HAP-1 (cell line): ENCODE measurements around the gene SMIM14.
"Not testable (repeated sequence)": the region's sequence is repeated elsewhere in the genome, so short reads cannot be mapped to it uniquely, and the experiment has no call there.

Source experiments
- DNase-seq, 2 experiments: peaks; one replicate each; pipeline ENCODE4 v3.0.0-alpha.2; 2016 to 2020; ENCODE audit warnings: low spot score in 2 of 2
- H3K27me3 ChIP-seq: fragments of 250-450 bp; sonication (Bioruptor Pico); 2 replicates; pipeline ENCODE4 v1.5.1; 2020; ENCODE audit warnings: low read depth, mild to moderate bottlenecking, moderate library complexity
- H3K36me3 ChIP-seq: fragments of 250-450 bp; sonication (Bioruptor Pico); replicated peaks from 2 replicates; pipeline ENCODE4 v1.5.1; 2020; ENCODE audit warnings: mild to moderate bottlenecking
- H3K4me1 ChIP-seq: fragments of 250-450 bp; sonication (Bioruptor Pico); 2 replicates; pipeline ENCODE4 v1.5.1; 2020; ENCODE audit warnings: mild to moderate bottlenecking
- H3K4me3 ChIP-seq: fragments of 250-450 bp; sonication (Bioruptor Pico); 2 replicates; pipeline ENCODE4 v1.5.1; 2020; ENCODE audit warnings: mild to moderate bottlenecking, moderate library complexity
- H3K9me3 ChIP-seq: fragments of 250-450 bp; sonication (Bioruptor Pico); 2 replicates; pipeline ENCODE4 v1.5.1; 2020; ENCODE audit warnings: mild to moderate bottlenecking, moderate library complexity
- in situ Hi-C: fragments of 300-500 bp; cut with MboI; formaldehyde crosslinking; loops from 3 replicates; pipeline ENCODE4 v1.14.3; 2020; ENCODE audit warnings: low sequenced_read_pairs, inconsistent platforms, mixed read lengths

SMIM14 gene

DNA sequence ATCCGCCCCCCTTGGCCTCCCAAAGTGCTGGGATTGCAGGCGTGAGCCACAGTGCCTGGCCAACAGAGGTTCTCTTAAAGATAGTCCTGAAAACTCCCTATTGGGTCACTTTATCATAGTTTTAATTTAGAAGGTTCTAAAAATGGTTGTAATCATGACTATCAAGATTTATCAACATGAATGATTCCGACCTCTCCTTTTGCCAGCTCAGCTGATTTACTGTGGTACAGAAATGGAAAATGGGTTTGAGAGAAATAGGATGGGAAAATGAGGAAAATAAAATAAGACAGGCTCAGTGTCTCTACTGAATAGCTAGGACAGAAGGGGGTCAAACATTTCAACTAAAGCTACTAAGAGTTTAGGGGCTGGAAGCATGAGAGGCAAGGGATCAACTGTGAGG, 83.2 kb downstream of the SMIM14 start:
- peaks cover 9% of the 10 kb centered on the region; the same call in 1 of the 2 replicates for H3K4me1 ChIP-seq
- H3K4me3 ChIP-seq, result no peak overlapping the region
- in situ Hi-C loops, result no loop called here
- no peaks in the 10 kb centered on the region for H3K9me3 ChIP-seq
- H3K27me3 ChIP-seq, result no peaks in the 10 kb centered on the region
- H3K36me3 ChIP-seq, result no peaks in the 10 kb centered on the region
- no peak for DNase-seq

DNA sequence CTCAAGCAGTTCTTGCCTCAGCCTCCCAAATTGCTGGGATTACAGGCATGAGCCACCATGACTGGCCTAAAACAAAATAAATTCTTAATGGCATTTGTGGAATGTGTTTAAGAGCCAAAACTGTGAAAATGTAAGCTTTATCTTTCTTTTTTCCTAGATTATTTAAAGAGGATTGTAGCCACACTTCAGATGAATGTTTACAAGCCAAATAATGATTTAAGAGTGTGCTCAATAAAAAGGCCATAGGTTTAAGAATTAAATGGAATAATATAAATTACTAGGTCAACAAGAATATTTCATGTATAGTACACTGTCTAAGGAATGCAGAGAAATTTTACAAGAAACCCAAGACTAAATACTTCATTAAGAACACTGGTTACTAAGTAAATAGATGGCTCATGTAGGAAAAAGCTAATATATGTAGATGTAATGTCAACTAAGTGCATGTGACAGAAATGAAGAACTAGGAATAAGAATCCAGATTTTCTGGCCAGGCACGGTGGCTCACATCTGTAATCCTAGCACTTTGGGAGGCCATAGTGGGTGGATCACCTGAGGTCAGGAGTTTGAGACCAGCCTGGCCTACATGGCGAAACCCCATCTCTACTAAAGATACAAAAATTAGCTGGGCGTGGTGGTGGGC, 90.1 kb downstream of the SMIM14 start:
- H3K4me1 ChIP-seq, result peaks cover 11% of the 10 kb centered on the region
- no peaks in the 10 kb centered on the region for H3K9me3 ChIP-seq
- H3K4me3 ChIP-seq, result no peak overlapping the region
- no peak for DNase-seq
- H3K27me3 ChIP-seq, result no peaks in the 10 kb centered on the region
- H3K36me3 ChIP-seq, result no peaks in the 10 kb centered on the region
- in situ Hi-C loops, result no loop called here

DNA sequence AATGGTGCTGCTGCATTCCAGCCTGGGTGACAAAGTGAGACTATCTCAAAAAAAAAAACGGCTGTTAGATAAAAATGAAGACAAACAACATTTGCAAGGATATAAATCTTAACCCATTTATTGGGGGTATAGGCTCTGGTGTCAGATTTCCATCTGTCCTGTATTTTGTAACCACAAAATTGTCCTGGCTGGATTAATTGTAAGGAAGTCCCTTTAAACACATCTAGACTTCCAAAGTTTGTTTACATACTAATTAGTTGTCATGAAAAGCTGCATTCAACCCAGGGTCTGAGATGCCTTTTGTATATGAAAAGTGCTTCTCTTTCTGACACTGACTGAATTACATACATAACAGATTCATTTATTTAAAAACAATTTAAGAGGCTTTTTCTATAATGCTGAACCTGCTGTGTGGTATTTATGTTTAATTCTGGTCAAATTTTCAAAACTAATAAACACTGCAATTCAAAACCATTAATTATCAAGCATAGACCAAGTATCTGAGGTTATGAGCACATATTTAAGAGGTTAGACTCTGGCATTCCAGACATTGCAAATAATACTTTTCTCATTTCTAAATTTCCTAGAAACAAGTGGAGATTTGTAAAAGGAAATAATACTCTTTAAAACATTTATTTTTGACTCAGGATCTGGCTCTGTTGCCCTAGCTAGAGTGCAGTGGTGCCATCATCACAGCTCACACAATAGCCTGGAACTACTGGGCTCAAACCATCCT, 93.9 kb downstream of the SMIM14 start:
- no peaks in the 10 kb centered on the region for H3K36me3 ChIP-seq
- H3K4me3 ChIP-seq, result no peak overlapping the region
- in situ Hi-C loops, result no loop called here
- DNase-seq, result peak in 1 of 2 experiments; percentile 78
- H3K27me3 ChIP-seq, result no peaks in the 10 kb centered on the region
- peaks cover 11% of the 10 kb centered on the region for H3K4me1 ChIP-seq
- H3K9me3 ChIP-seq, result no peaks in the 10 kb centered on the region

DNA sequence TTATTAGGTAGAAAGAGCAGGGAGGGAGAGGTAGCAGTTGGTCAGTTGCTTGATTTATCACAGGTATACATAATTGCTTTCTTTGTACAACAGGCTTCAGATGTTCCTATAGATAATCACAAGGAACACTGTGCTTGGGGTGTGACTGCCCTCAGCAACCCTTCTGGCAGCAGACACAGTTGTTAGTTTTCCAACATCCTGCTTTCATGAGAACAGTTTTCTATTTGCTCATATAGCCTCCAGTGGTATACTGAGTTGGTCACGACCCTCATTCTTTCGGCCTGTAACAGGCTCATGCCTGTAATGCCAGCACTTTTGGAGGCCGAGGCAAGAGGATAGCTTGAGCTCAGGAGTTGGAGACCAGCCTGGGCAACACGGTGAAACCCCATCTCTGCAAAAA, 94.6 kb downstream of the SMIM14 start:
- H3K9me3 ChIP-seq, H3K36me3 ChIP-seq, DNase-seq, in situ Hi-C loops, H3K4me3 ChIP-seq, H3K27me3 ChIP-seq: not testable (repeated sequence)
- H3K4me1 ChIP-seq, result peaks cover 11% of the 10 kb centered on the region

DNA sequence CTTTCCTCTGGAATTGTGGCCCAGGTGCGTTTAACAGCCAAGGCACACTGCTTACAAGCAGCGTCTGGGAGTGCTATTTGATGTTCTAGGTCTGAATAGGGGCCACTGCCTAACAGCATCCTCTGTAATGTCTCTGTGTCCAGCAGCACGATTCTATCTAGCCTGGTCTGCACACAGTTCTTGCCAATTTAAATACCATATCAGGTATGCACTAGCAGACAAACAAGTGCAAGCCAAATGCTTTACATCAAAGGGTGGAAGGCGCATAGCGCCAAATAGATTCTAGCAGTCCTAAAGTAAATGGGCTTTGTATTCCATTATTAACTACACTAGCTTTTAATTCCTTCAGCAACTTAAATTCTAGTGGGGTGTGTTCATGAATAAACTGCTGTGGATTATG, 95.6 kb downstream of the SMIM14 start:
- H3K4me1 ChIP-seq, result peaks cover 11% of the 10 kb centered on the region
- H3K27me3 ChIP-seq, result no peaks in the 10 kb centered on the region
- DNase-seq, result no peak

DNA sequence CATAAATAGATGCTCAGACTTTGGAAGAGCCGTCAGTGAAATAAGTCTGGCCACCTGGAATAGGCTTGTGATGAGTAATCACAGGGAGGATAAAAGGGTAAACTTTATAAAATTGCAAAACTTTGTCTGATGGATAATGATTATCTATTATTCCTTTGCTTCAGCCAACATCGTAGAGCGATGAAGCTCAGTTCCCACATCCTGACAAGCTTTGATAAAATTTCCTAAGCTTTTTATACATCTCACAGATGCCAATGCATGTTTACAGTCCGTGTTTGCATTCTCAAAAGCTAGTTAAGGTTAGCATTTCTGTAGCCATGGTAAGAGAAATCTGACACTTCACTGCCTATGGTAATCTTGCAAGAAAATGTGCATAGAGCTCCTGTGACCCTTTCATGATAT, 96.1 kb downstream of the SMIM14 start:
- peaks cover 11% of the 10 kb centered on the region for H3K4me1 ChIP-seq
- H3K27me3 ChIP-seq, result no peaks in the 10 kb centered on the region

More for the DNA sequence above, 95.6 kb downstream of the SMIM14 start:
- in situ Hi-C loops, result no loop called here
- Histone ChIP-seq H3K36me3 (no peaks in the 10 kb centered on the region), H3K9me3 (no peaks in the 10 kb centered on the region), H3K4me3 (no peak overlapping the region)

DNA sequence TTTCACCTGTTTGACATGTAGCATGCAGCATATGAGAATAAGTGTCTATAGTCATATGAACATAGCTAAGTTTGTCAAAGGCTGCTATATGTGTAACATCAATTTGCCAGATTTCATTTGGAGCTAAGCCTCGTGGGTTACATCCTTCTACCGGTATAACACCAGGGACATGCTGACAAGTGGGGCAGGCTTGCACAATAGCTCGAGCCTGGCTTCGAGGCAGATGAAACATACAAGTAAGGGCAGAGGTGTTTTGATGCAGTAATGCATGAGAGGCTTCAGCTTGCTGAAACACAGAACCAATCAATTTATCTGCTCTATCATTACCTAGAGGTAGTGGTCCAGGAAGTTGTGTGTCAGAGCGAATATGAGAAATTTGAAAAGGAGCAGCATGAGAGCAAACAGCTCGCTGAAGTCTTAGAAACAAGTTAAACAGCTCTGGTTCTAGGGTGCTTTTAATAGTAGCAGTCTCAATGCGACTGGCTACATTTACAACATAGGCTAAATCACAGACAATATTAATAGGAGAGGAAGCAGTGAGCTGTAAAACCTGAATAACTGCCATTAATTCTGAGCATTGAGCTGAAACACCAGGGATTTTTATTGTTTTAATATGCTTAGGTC, 96.6 kb downstream of the SMIM14 start:
- DNase-seq, result no peak

More for the DNA sequence above, 96.1 kb downstream of the SMIM14 start:
- Histone ChIP-seq H3K9me3 (no peaks in the 10 kb centered on the region), H3K36me3 (no peaks in the 10 kb centered on the region), H3K4me3 (no peak overlapping the region)
- in situ Hi-C loops, result no loop called here
- DNase-seq, result no peak

DNA sequence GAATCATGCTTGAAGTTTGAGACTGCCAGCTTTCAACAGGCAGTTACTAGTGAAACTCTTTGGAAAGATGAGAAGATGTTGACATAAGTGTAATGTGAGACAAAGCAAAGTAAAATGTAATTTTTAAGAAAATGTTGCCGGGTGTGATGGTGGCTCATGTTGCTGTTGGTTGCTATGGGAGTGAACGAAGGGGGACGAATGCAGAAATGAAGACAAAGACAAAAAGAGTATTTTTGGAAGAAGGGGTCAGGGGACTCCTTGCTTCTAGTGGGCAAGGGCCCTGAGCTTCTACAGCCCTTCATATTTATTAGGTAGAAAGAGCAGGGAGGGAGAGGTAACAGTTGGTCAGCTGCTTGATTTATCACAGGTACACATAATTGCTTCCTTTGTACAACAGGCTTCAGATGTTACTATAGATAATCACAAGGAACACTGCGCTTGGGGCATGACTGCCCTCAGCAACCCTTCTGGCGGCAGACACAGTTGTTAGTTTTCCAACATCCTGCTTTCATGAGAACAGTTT, 99.5 kb downstream of the SMIM14 start:
- in situ Hi-C loops, result no loop called here
- Histone ChIP-seq H3K9me3 (peaks cover 4% of the 10 kb centered on the region; the same call in 1 of the 2 replicates), H3K36me3 (no peaks in the 10 kb centered on the region), H3K27me3 (no peaks in the 10 kb centered on the region), H3K4me3 (no peak overlapping the region), H3K4me1 (peaks cover 2% of the 10 kb centered on the region)
- DNase-seq, result no peak

More for the DNA sequence above, 96.6 kb downstream of the SMIM14 start:
- no peak overlapping the region for H3K4me3 ChIP-seq
- no peaks in the 10 kb centered on the region for H3K9me3 ChIP-seq
- no peaks in the 10 kb centered on the region for H3K36me3 ChIP-seq
- in situ Hi-C loops, result no loop called here
- H3K4me1 ChIP-seq, result peaks cover 11% of the 10 kb centered on the region
- no peaks in the 10 kb centered on the region for H3K27me3 ChIP-seq

DNA sequence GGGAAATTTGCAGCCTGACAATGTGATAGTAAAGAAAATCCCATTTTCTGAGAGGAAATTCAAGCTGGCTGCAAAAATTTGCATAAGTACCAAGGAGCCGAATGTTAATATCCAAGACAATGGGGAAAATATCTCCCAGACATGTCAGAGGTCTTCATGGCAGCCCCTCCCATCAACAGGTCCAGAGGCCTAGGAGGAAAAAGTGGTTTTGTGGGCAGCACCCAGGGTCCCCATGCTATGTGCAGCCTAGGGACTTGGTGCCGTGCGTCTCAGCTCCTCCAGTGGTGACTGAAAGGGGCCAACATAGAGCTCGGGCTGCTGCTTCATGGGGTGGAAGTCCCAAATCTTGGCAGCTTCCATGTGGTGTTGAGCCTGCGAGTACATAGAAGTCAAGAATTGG, 105.1 kb downstream of the SMIM14 start:
- no peaks in the 10 kb centered on the region; the same call in none of the 2 replicates for H3K36me3 ChIP-seq
- no peak for DNase-seq

DNA sequence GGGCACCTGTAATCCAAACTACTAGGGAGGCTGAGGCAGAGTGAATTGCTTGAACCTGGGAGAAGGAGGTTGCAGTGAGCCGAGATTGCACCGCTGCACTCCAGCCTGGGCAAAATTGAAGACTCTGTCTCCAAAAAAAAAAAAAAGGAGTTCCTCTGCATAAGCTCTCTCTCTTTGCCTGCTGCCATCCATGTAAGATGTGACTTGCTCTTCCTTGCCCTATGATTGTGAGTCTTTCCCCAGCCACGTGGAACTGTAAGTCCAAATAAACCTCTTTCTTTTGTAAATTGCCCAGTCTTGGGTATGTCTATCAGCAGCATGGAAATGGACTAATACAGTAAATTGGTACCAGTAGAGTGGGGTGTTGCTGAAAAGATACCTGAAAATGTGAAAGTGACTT, 106.4 kb downstream of the SMIM14 start:
- H3K4me1 ChIP-seq, in situ Hi-C loops, H3K36me3 ChIP-seq, DNase-seq, H3K4me3 ChIP-seq, H3K27me3 ChIP-seq: not testable (repeated sequence)
- peaks cover 18% of the 10 kb centered on the region for H3K9me3 ChIP-seq

More for the DNA sequence above, 105.1 kb downstream of the SMIM14 start:
- in situ Hi-C loops, result no loop called here
- H3K9me3 ChIP-seq, result peaks cover 18% of the 10 kb centered on the region
- H3K4me1 ChIP-seq, result peaks cover 3% of the 10 kb centered on the region; the same call in 1 of the 2 replicates
- H3K4me3 ChIP-seq, result no peak overlapping the region
- H3K27me3 ChIP-seq, result no peaks in the 10 kb centered on the region

DNA sequence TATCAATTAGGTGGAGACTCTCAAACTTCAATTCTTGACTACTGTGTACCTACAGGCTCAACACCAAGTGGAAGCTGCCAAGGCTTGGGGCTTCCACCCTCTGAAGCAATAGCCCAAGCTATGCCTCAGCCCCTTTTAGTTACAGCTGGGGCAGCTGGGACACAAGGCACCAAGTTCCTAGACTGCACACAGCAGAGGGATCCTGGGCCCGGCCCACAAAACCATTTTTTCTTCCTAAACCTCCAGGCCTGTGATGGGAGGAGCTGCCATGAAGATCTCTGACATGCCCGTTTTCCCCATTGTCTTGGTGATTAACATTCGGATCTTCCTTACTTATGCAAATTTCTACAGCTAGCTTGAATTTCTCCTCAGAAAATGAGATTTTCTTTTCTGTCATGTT, 108.0 kb downstream of the SMIM14 start:
- peaks cover 18% of the 10 kb centered on the region for H3K9me3 ChIP-seq
- no peaks in the 10 kb centered on the region for H3K27me3 ChIP-seq
- in situ Hi-C loops, result no loop called here
- no peak for DNase-seq
- H3K4me3 ChIP-seq, result no peak overlapping the region
- no peaks in the 10 kb centered on the region; the same call in none of the 2 replicates for H3K36me3 ChIP-seq
- peaks cover 6% of the 10 kb centered on the region; the same call in 1 of the 2 replicates for H3K4me1 ChIP-seq

DNA sequence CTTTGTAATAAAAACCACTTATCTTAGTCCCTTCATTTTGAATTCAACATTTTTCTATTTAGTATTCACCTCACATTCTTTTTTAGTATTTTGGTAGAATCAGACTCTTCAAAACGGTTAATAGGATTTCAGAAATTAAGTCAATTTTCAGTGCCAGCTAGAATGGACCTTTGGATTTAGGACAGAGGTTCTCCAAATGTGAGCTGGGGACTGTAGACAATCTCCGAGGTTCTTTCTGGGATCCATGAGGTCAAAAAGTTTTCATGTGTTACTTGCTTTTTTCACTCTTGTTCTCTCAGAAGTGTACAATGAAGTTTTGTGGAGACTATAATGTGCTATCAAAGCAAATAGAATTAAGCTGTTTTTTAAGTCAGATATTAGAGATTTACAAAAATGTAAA, 109.1 kb downstream of the SMIM14 start:
- Histone ChIP-seq H3K27me3 (no peaks in the 10 kb centered on the region), H3K36me3 (no peaks in the 10 kb centered on the region; the same call in none of the 2 replicates), H3K4me1 (peaks cover 6% of the 10 kb centered on the region; the same call in 1 of the 2 replicates), H3K4me3 (no peak overlapping the region), H3K9me3 (peaks cover 16% of the 10 kb centered on the region)
- no peak for DNase-seq
- in situ Hi-C loops, result no loop called here

DNA sequence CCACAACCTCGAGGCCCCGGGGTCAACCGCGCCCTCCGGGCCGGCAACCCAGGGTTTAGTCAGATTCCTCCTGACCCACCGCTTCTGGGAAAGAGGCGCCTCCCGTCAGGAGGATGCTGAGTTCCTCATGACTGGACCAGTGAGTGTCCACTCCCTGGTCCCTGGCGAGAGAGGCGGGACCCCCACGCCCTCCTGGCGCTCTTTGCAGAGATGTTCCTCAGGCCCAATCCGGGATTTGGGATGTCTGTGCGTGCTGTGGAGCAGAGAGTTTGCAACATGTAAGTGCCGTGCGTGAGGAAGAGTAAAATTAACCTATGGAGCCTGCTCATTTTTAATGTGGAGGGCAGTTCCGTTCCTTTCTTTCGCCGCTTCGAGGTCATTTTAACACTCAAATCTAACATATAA, 110.6 kb downstream of the SMIM14 start:
- in situ Hi-C loops, result no loop called here
- DNase-seq, result no peak

More for the DNA sequence above, 110.6 kb downstream of the SMIM14 start:
- Histone ChIP-seq H3K9me3 (peaks cover 8% of the 10 kb centered on the region; the same call in 1 of the 2 replicates), H3K27me3 (no peaks in the 10 kb centered on the region), H3K4me1 (peaks cover 6% of the 10 kb centered on the region; the same call in 1 of the 2 replicates), H3K4me3 (peak overlapping the region; percentile 94), H3K36me3 (no peaks in the 10 kb centered on the region; the same call in none of the 2 replicates)
